CD4-positive, alpha-beta T cell (primary cell): ENCODE measurements around the gene HSD3B7. TPM values are rescaled to one million over a fixed set of nuclear protein-coding genes. Genes with fewer than 3 reads are reported as not detected.

Source experiments
- ATAC-seq: fragments of 200-7000 bp; cut with Tn5 transposase; one replicate; pipeline ENCODE4 v1.10.0; 2022; ENCODE audit warnings: mild to moderate bottlenecking; ENCODE audit not compliant: poor library complexity
- CTCF ChIA-PET: fragments of 350-600 bp; sonication (Branson Sonifier 250); formaldehyde crosslinking; loops from one replicate; lab custom pipeline; 2021; ENCODE audit warnings: antibody characterized with exemption, inconsistent platforms; lab: Charles Lee
- POLR2A ChIA-PET: fragments of 350-600 bp; sonication (Branson Sonifier 250); formaldehyde crosslinking; loops from one replicate; lab custom pipeline; 2021; ENCODE audit warnings: antibody characterized with exemption, inconsistent platforms; lab: Charles Lee
- DNase-seq, 14 experiments: peaks; one replicate each; pipeline ENCODE4 v3.0.0-alpha.2; 2013 to 2020; ENCODE audit warnings: mixed read lengths in 2 of 14
- H3K27ac ChIP-seq, 2 donors: one replicate each; pipeline versions ENCODE4 v1.5.1 to v1.7.0; 2013; ENCODE audit warnings: low read length in 2 of 2, low read depth in 1 of 2, mild to moderate bottlenecking in 1 of 2
- H3K27me3 ChIP-seq, 2 experiments: 1 replicate in 1 of 2; 2 replicates in 1 of 2; pipeline versions ENCODE4 v1.6.1 to v1.7.0; 2013; ENCODE audit warnings: low read length in 2 of 2, control low read depth in 1 of 2, mild to moderate bottlenecking in 1 of 2, moderate library complexity in 1 of 2; ENCODE audit not compliant: insufficient read depth in 2 of 2, control insufficient read depth in 1 of 2
- H3K36me3 ChIP-seq: one replicate; pipeline ENCODE4 v1.6.1; 2013; ENCODE audit warnings: low read length, control low read depth; ENCODE audit not compliant: insufficient read depth
- H3K4me1 ChIP-seq: one replicate; pipeline ENCODE4 v1.6.1; 2013; ENCODE audit warnings: low read length, control low read depth; ENCODE audit not compliant: insufficient read depth
- H3K4me3 ChIP-seq: one replicate; pipeline ENCODE4 v1.5.1; 2013; ENCODE audit warnings: mild to moderate bottlenecking, low read length, moderate library complexity
- H3K9me3 ChIP-seq, 2 experiments: 1 replicate in 1 of 2; 2 replicates in 1 of 2; pipeline versions ENCODE4 v1.6.1 to v1.7.0; 2013; ENCODE audit warnings: low read length in 2 of 2, mild to moderate bottlenecking in 2 of 2, control low read depth in 1 of 2, moderate library complexity in 1 of 2; ENCODE audit not compliant: control insufficient read depth in 1 of 2, insufficient read depth in 1 of 2
- H3K27ac Mint-ChIP-seq: one replicate; pipeline ENCODE4 v1.8.0; 2020; ENCODE audit warnings: mixed read lengths
- H3K27me3 Mint-ChIP-seq: one replicate; pipeline ENCODE4 v1.8.0; 2021; ENCODE audit warnings: mixed read lengths
- H3K36me3 Mint-ChIP-seq: one replicate; pipeline ENCODE4 v1.8.0; 2021; ENCODE audit warnings: low read depth, mixed read lengths
- H3K4me1 Mint-ChIP-seq: one replicate; pipeline ENCODE4 v1.8.0; 2021; ENCODE audit warnings: low read depth, mixed read lengths
- H3K4me3 Mint-ChIP-seq: one replicate; pipeline ENCODE4 v1.8.0; 2020; ENCODE audit warnings: mild to moderate bottlenecking, mixed read lengths
- H3K9me3 Mint-ChIP-seq: one replicate; pipeline ENCODE4 v1.8.0; 2020; ENCODE audit warnings: mixed read lengths
- CTCF ChIP-seq: fragments of 200-600 bp; IDR thresholded peaks from one replicate; pipeline ENCODE4 v1.8.0; 2022; ENCODE audit warnings: antibody characterized with exemption, mild to moderate bottlenecking
- intact Hi-C, 2 experiments: fragments of 100-400 bp; cut with DNase I in 1 of 2; cut with micrococcal nuclease in 1 of 2; formaldehyde crosslinking; loops; one replicate each; pipeline versions ENCODE4 v1.15.1 to v1.9.0; 2023 to 2025; cut with DNase I, micrococcal nuclease
- total RNA-seq, 174 experiments: library from RNA in 2 of 174; stranded (reverse) in 2 of 174; gene quantifications; one replicate each; pipeline ENCODE4 v1.2.3 and lab custom pipeline; 2021 to 2026

The HSD3B7 gene
- total RNA-seq, 2 experiments from 2014 or later, result 0.11 TPM; not detected in 1

- Histone ChIP-seq H3K9me3 (no peaks in the 10 kb centered on the region), H3K27me3 (no peaks in the 10 kb centered on the region), H3K4me1 (peaks cover 8% of the 10 kb centered on the region), H3K36me3 (peaks cover 73% of the 10 kb centered on the region), H3K27ac (no peak overlapping the region), H3K4me3 (no peak overlapping the region)
- ChIA-PET CTCF (no interaction called here), POLR2A (no interaction called here)
- ATAC-seq, result no peak
- Mint-ChIP-seq H3K36me3 (peaks cover 63% of the 10 kb centered on the region), H3K9me3 (no peaks in the 10 kb centered on the region), H3K4me1 (no peaks in the 10 kb centered on the region), H3K4me3 (no peak overlapping the region), H3K27ac (no peak overlapping the region), H3K27me3 (no peaks in the 10 kb centered on the region)
- no peak for TF ChIP-seq CTCF
- no peak for DNase-seq
- intact Hi-C loops, result loop anchor here in 1 of 2 experiments (10.0 kb wide), 3 partner anchors 315 to 715 kb away; no protein-coding TSS in a partner anchor
Observed at GRCh38 chr16:30980023-30980371, 5.0 kb upstream of the HSD3B7 start.

- peaks cover 69% of the 10 kb centered on the region for H3K36me3 ChIP-seq
- CTCF ChIA-PET, result no interaction called here
- peaks cover 13% of the 10 kb centered on the region for H3K4me1 ChIP-seq
- no peak for TF ChIP-seq CTCF
- ATAC-seq (no peak), DNase-seq (no peak)
- no peaks in the 10 kb centered on the region for H3K4me1 Mint-ChIP-seq
- intact Hi-C loops, result loop anchor here in 1 of 2 experiments (10.0 kb wide), 3 partner anchors 314 to 714 kb away; no protein-coding TSS in a partner anchor
- H3K4me3 ChIP-seq, result no peak overlapping the region
- POLR2A ChIA-PET, result no interaction called here
- H3K9me3 Mint-ChIP-seq, result no peaks in the 10 kb centered on the region
- H3K27me3 ChIP-seq, result no peaks in the 10 kb centered on the region
- H3K27me3 Mint-ChIP-seq, result no peaks in the 10 kb centered on the region
- no peak overlapping the region for H3K27ac ChIP-seq
- peaks cover 63% of the 10 kb centered on the region for H3K36me3 Mint-ChIP-seq
- H3K27ac Mint-ChIP-seq, result no peak overlapping the region
- no peaks in the 10 kb centered on the region for H3K9me3 ChIP-seq
- no peak overlapping the region for H3K4me3 Mint-ChIP-seq
Observed at GRCh38 chr16:30980434-30980833, 4.6 kb upstream of the HSD3B7 start.

- DNase-seq (no peak), ATAC-seq (no peak)
- H3K36me3 Mint-ChIP-seq, result peaks cover 58% of the 10 kb centered on the region
- no peak for TF ChIP-seq CTCF
- no peak overlapping the region for H3K27ac Mint-ChIP-seq
- no peak overlapping the region for H3K27ac ChIP-seq
- H3K4me3 ChIP-seq, result no peak overlapping the region
- H3K36me3 ChIP-seq, result peaks cover 64% of the 10 kb centered on the region
- no peaks in the 10 kb centered on the region for H3K9me3 ChIP-seq
- H3K4me1 ChIP-seq, result peaks cover 13% of the 10 kb centered on the region
- intact Hi-C loops, result loop anchor here in 1 of 2 experiments (10.0 kb wide), 3 partner anchors 314 to 714 kb away; no protein-coding TSS in a partner anchor
- no peaks in the 10 kb centered on the region for H3K9me3 Mint-ChIP-seq
- no peak overlapping the region for H3K4me3 Mint-ChIP-seq
- POLR2A ChIA-PET, result no interaction called here
- no peaks in the 10 kb centered on the region for H3K27me3 Mint-ChIP-seq
- no peaks in the 10 kb centered on the region for H3K4me1 Mint-ChIP-seq
- CTCF ChIA-PET, result no interaction called here
- no peaks in the 10 kb centered on the region for H3K27me3 ChIP-seq
Observed at GRCh38 chr16:30980959-30981358, 4.0 kb upstream of the HSD3B7 start.
